Measurements from ENCODE around the gene GLP1R. TPM values are rescaled to one million over a fixed set of nuclear protein-coding genes. Genes with fewer than 3 reads are reported as not detected.

Gene GLP1R
- polyA plus RNA-seq, 1 donor (not counting 4 experiments of a cell fraction or from before 2014, with no cell fraction given) = not detected

DNA sequence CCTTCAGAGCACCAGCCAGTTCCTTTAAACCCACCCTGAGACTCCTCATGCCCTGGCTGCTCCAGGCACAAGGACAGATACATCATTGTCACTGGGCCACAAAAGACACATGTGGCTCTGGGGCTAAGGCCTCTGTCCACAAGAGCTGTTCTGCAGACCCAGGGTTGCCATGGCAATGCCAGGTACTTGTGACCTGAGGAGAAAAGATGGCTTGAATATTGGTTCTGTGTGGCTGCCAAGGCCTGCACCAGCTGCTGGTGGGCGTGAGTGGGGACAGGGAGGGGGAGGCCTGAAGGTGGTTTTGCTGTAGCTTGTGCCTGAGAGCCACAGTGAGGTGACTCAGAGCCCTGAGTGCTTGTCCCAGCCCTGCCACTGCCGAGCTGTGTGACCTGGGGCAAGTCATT, 34.7 kb downstream of the GLP1R start:
- no peak overlapping the region for H3K4me3 ChIP-seq (ENCODE audit: control insufficient read depth in 2 of 3, extremely low read depth in 1 of 3, insufficient read depth in 2 of 3, low read depth in 1 of 3, low read length in 3 of 3)
- no peaks in the 10 kb centered on the region for H3K4me1 ChIP-seq (ENCODE audit: control insufficient read depth, extremely low read depth, insufficient read depth, low read length)
- H2AFZ ChIP-seq (ENCODE audit: control insufficient read depth, low read length) = no peak overlapping the region
- no peak for TF ChIP-seq EZH2 (IDR thresholded peaks at IDR 0.05; ENCODE audit: low read length)
- H3K9me3 ChIP-seq (ENCODE audit: control insufficient read depth, low read depth, low read length) = no peaks in the 10 kb centered on the region
- FAIRE-seq = no peak
- H3K27ac ChIP-seq (ENCODE audit: control insufficient read depth, insufficient read depth, low read length) = no peak overlapping the region
- H3K27me3 ChIP-seq (ENCODE audit: control insufficient read depth, extremely low read depth, insufficient read depth, low read length) = peaks cover 3% of the 10 kb centered on the region
- DNase-seq (ENCODE audit: low read depth, low spot score) = no peak
- H4K20me1 ChIP-seq (ENCODE audit: control insufficient read depth, extremely low read depth, insufficient read depth, low read length) = no peaks in the 10 kb centered on the region
- no peak overlapping the region for H3K9ac ChIP-seq (ENCODE audit: control insufficient read depth, extremely low read depth, insufficient read depth, low read length)
- no peaks in the 10 kb centered on the region for H3K79me2 ChIP-seq (ENCODE audit: control insufficient read depth, insufficient read depth, low read length)
- H3K36me3 ChIP-seq (ENCODE audit: control insufficient read depth in 2 of 2, extremely low read depth in 1 of 2, insufficient read depth in 2 of 2, low read length in 2 of 2) = no peaks in the 10 kb centered on the region
- no peak overlapping the region for H3K4me2 ChIP-seq (ENCODE audit: control insufficient read depth, extremely low read depth, insufficient read depth, low read depth, low read length)
- dilution Hi-C loops (cut with MboI; ENCODE audit: extremely low pct_ligation_motif_present, low sequenced_read_pairs) = no loop called here
- H3K9me1 ChIP-seq (ENCODE audit: control insufficient read depth, extremely low read depth, insufficient read depth, low read length) = no peaks in the 10 kb centered on the region

DNA sequence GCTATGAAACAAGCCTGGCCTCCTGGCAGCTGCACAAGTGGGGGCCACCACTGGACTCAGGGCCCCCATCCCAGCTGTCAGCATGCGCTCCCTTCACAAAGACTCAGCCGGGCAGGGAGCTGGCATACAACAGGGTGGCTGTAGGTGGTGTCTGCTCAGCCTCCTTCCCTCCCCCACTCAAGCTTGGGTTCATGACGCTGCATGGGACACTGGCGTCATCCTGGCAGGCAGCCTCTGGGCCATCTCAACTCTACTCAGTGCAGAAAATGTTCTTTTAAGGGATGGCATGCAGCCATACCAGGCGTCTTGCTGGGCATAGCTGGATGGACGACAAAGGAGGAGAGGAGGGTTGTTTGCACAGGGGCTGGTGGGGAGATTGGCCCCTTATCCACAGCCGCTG, 35.9 kb downstream of the GLP1R start:
- Histone ChIP-seq H3K27me3 (ENCODE audit: control insufficient read depth, extremely low read depth, insufficient read depth, low read length) (peaks cover 3% of the 10 kb centered on the region), H3K27ac (ENCODE audit: control insufficient read depth, insufficient read depth, low read length) (no peak overlapping the region)

More for the DNA sequence above, 35.9 kb downstream of the GLP1R start:
- Histone ChIP-seq H4K20me1 (ENCODE audit: control insufficient read depth, extremely low read depth, insufficient read depth, low read length) (no peaks in the 10 kb centered on the region), H3K36me3 (ENCODE audit: control insufficient read depth in 2 of 2, extremely low read depth in 1 of 2, insufficient read depth in 2 of 2, low read length in 2 of 2) (no peaks in the 10 kb centered on the region), H3K4me2 (ENCODE audit: control insufficient read depth, extremely low read depth, insufficient read depth, low read depth, low read length) (no peak overlapping the region), H3K4me1 (ENCODE audit: control insufficient read depth, extremely low read depth, insufficient read depth, low read length) (no peaks in the 10 kb centered on the region), H3K79me2 (ENCODE audit: control insufficient read depth, insufficient read depth, low read length) (no peaks in the 10 kb centered on the region), H3K9me1 (ENCODE audit: control insufficient read depth, extremely low read depth, insufficient read depth, low read length) (no peaks in the 10 kb centered on the region), H3K9me3 (ENCODE audit: control insufficient read depth, low read depth, low read length) (no peaks in the 10 kb centered on the region), H3K4me3 (ENCODE audit: control insufficient read depth in 2 of 3, extremely low read depth in 1 of 3, insufficient read depth in 2 of 3, low read depth in 1 of 3, low read length in 3 of 3) (no peak overlapping the region), H3K9ac (ENCODE audit: control insufficient read depth, extremely low read depth, insufficient read depth, low read length) (no peak overlapping the region), H2AFZ (ENCODE audit: control insufficient read depth, low read length) (no peak overlapping the region)
- FAIRE-seq (no peak), DNase-seq (ENCODE audit: low read depth, low spot score) (no peak)
- TF ChIP-seq, protein P1, sequence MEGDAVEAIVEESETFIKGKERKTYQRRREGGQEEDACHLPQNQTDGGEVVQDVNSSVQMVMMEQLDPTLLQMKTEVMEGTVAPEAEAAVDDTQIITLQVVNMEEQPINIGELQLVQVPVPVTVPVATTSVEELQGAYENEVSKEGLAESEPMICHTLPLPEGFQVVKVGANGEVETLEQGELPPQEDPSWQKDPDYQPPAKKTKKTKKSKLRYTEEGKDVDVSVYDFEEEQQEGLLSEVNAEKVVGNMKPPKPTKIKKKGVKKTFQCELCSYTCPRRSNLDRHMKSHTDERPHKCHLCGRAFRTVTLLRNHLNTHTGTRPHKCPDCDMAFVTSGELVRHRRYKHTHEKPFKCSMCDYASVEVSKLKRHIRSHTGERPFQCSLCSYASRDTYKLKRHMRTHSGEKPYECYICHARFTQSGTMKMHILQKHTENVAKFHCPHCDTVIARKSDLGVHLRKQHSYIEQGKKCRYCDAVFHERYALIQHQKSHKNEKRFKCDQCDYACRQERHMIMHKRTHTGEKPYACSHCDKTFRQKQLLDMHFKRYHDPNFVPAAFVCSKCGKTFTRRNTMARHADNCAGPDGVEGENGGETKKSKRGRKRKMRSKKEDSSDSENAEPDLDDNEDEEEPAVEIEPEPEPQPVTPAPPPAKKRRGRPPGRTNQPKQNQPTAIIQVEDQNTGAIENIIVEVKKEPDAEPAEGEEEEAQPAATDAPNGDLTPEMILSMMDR (optimal IDR thresholded peaks at IDR 0.05 in 1 of 3, IDR thresholded peaks at IDR 0.05 in 1 of 3, conservative IDR thresholded peaks at IDR 0.05 in 1 of 3; ENCODE audit: extremely low read depth in 1 of 3, insufficient read depth in 2 of 3, low read length in 3 of 3) = no peak
- no peak for TF ChIP-seq EZH2 (IDR thresholded peaks at IDR 0.05; ENCODE audit: low read length)
- dilution Hi-C loops (cut with MboI; ENCODE audit: extremely low pct_ligation_motif_present, low sequenced_read_pairs) = no loop called here

Measured in keratinocyte (primary cell).